SK-N-SH (cell line): ENCODE measurements around the gene SLC25A42. TPM values are rescaled to one million over a fixed set of nuclear protein-coding genes. Genes with fewer than 3 reads are reported as not detected.
"Not testable (repeated sequence)": the region's sequence is repeated elsewhere in the genome, so short reads cannot be mapped to it uniquely, and the experiment has no call there.

Experiments used
- CTCF ChIA-PET: fragments of 300-600, 350-600 bp; formaldehyde crosslinking; extraction: SDS; loops from one replicate; lab custom pipeline; 2021; lab: Yijun Ruan, JAX
- POLR2A ChIA-PET: fragments of 350-600 bp; sonication (Branson Sonifier 250); formaldehyde crosslinking; extraction: SDS; loops from one replicate; lab custom pipeline; 2020; ENCODE audit warnings: antibody characterized with exemption, inconsistent platforms; lab: Yijun Ruan, JAX
- DNase-seq: peaks from one replicate; pipeline ENCODE4 v3.0.0; 2012
- H2AFZ ChIP-seq: fragments of 200-600 bp; sonication (generic); 2 replicates; pipeline ENCODE4 v1.8.1; 2016; ENCODE audit warnings: antibody characterized with exemption, mild to moderate bottlenecking, low read depth
- H3F3A ChIP-seq: fragments of 200-600 bp; sonication (generic); replicated peaks from 2 replicates; pipeline ENCODE3; 2016; ENCODE audit warnings: antibody characterized with exemption, mild to moderate bottlenecking; ENCODE audit not compliant: insufficient read depth
- H3K27ac ChIP-seq, 2 experiments: fragments of 200-500 bp in 1 of 2; fragments of 200-600 bp in 1 of 2; sonication (Bioruptor generic) in 1 of 2; sonication (generic), shearing (Covaris generic) in 1 of 2; 2 replicates each; pipeline versions ENCODE4 v1.5.1 to v1.6.1; 2014 to 2016; ENCODE audit warnings: low read depth in 2 of 2, inconsistent platforms in 1 of 2, low read length in 1 of 2, mild to moderate bottlenecking in 1 of 2, mixed read lengths in 1 of 2
- H3K27me3 ChIP-seq: fragments of 200-600 bp; sonication (generic), shearing (Covaris generic); 2 replicates; pipeline ENCODE4 v1.6.1; 2016; ENCODE audit warnings: mixed run types; ENCODE audit not compliant: insufficient read depth
- H3K36me3 ChIP-seq, 2 experiments: fragments of 200-500 bp in 1 of 2; fragments of 200-600 bp in 1 of 2; sonication (Bioruptor generic) in 1 of 2; sonication (generic) in 1 of 2; replicated peaks in 1 of 2; 2 replicates each; pipeline versions ENCODE3 to v1.5.1; 2014 to 2016; ENCODE audit warnings: low read length in 1 of 2, mild to moderate bottlenecking in 1 of 2; ENCODE audit not compliant: insufficient read depth in 2 of 2, control insufficient read depth in 1 of 2
- H3K4me1 ChIP-seq, 2 experiments: fragments of 200-500 bp in 1 of 2; fragments of 200-600 bp in 1 of 2; sonication (Bioruptor generic) in 1 of 2; sonication (generic), shearing (Covaris generic) in 1 of 2; 2 replicates each; pipeline versions ENCODE4 v1.5.1 to v1.6.1; 2014 to 2016; ENCODE audit warnings: low read depth in 1 of 2, low read length in 1 of 2, mixed run types in 1 of 2; ENCODE audit not compliant: insufficient read depth in 2 of 2, control insufficient read depth in 1 of 2
- H3K4me2 ChIP-seq: fragments of 200-600 bp; sonication (generic), shearing (Covaris generic); 2 replicates; pipeline ENCODE4 v1.6.1; 2017; ENCODE audit warnings: mixed run types
- H3K4me3 ChIP-seq, 2 experiments: fragments of 200-500 bp in 1 of 2; fragments of 200-600 bp in 1 of 2; sonication (Bioruptor generic) in 1 of 2; sonication (generic), shearing (Covaris generic) in 1 of 2; 2 replicates each; pipeline versions ENCODE4 v1.5.1 to v1.8.1; 2014 to 2016; ENCODE audit warnings: low read depth in 2 of 2, inconsistent platforms in 1 of 2, low read length in 1 of 2, mild to moderate bottlenecking in 1 of 2, mixed read lengths in 1 of 2, moderate library complexity in 1 of 2
- H3K79me2 ChIP-seq: fragments of 200-600 bp; sonication (generic); 2 replicates; pipeline ENCODE4 v1.8.1; 2017; ENCODE audit warnings: mild to moderate bottlenecking; ENCODE audit not compliant: insufficient read depth
- H3K9ac ChIP-seq: fragments of 200-600 bp; sonication (generic); 2 replicates; pipeline ENCODE4 v1.6.1; 2017; ENCODE audit warnings: mixed run types
- H3K9me2 ChIP-seq: fragments of 200-600 bp; sonication (generic); 2 replicates; pipeline ENCODE4 v1.6.1; 2017; ENCODE audit warnings: mixed run types
- H3K9me3 ChIP-seq: fragments of 200-600 bp; sonication (generic); 2 replicates; pipeline ENCODE4 v1.6.1; 2017; ENCODE audit warnings: mixed run types, mild to moderate bottlenecking, moderate library complexity
- H4K20me1 ChIP-seq: fragments of 200-600 bp; sonication (generic); 2 replicates; pipeline ENCODE4 v1.6.1; 2017; ENCODE audit warnings: mild to moderate bottlenecking, mixed run types; ENCODE audit not compliant: insufficient read depth
- FOXJ3 ChIP-seq: sonication (generic); formaldehyde crosslinking; IDR thresholded peaks from 2 replicates; pipeline ENCODE4 v1.5.1; 2020; ENCODE audit warnings: mild to moderate bottlenecking, missing genetic modification reagents
- GABPA ChIP-seq: IDR thresholded peaks from 2 replicates; pipeline ENCODE4 v1.4.0; 2012; ENCODE audit warnings: low read depth, mild to moderate bottlenecking
- MAX ChIP-seq: IDR thresholded peaks from 2 replicates; pipeline ENCODE4 v1.4.0; 2012; ENCODE audit warnings: low read depth
- NFIC ChIP-seq: IDR thresholded peaks from 2 replicates; pipeline ENCODE4 v1.4.0; 2012; ENCODE audit warnings: borderline replicate concordance
- POLR2AphosphoS5 ChIP-seq: IDR thresholded peaks from 2 replicates; pipeline ENCODE4 v1.6.1; 2012; ENCODE audit warnings: low read depth, low read length
- RCOR1 ChIP-seq: fragments of 150-350 bp; IDR thresholded peaks from 2 replicates; pipeline ENCODE4 v1.6.1; 2017; ENCODE audit warnings: antibody characterized with exemption, low read length
- REST ChIP-seq: IDR thresholded peaks from 2 replicates; pipeline ENCODE4 v1.6.1; 2012; ENCODE audit warnings: mild to moderate bottlenecking, low read depth, low read length, moderate library complexity
- RFX5 ChIP-seq: IDR thresholded peaks from 2 replicates; pipeline ENCODE4 v1.6.1; 2012; ENCODE audit warnings: mild to moderate bottlenecking, improper control_type of control experiment, low read length
- SMC3 ChIP-seq: IDR thresholded peaks from 2 replicates; pipeline ENCODE4 v1.6.1; 2012; ENCODE audit warnings: low read depth, low read length, improper control_type of control experiment
- TCF12 ChIP-seq: IDR thresholded peaks from 2 replicates; pipeline ENCODE4 v1.4.0; 2012
- TEAD4 ChIP-seq: IDR thresholded peaks from 2 replicates; pipeline ENCODE4 v1.4.0; 2012; ENCODE audit warnings: mild to moderate bottlenecking, borderline replicate concordance; ENCODE audit not compliant: insufficient read depth
- USF2 ChIP-seq: fragments of 150-350 bp; IDR thresholded peaks from 2 replicates; pipeline ENCODE4 v1.6.1; 2017; ENCODE audit warnings: antibody characterized with exemption, low read length, low read depth, borderline replicate concordance
- WGBS: methylation state at CpG from one replicate; pipeline ENCODE4 v1.1.6; 2017; ENCODE audit warnings: low lambda C conversion rate; 5-methylcytosine and 5-hydroxymethylcytosine counted together
- polyA plus RNA-seq, 3 experiments: library from polyadenylated mRNA; depleted of rRNA; stranded (reverse); fragments of >200 nt; gene quantifications; 2 replicates each; pipeline ENCODE4 v1.2.3, GENCODE V29; 2012

Gene SLC25A42
- polyA plus RNA-seq, 1 of the 3 experiments (the other 2 are of a cell fraction) = 6.1 TPM

GRCh38 chr19:19105365-19106055 lies 41.7 kb downstream of the SLC25A42 start:
- CTCF ChIA-PET = interaction anchor here (0.7 kb wide), 1 partner anchor 10 kb away, joined by 3 read pairs; no protein-coding TSS in a partner anchor
- Histone ChIP-seq H3K9me3 (no peaks in the 10 kb centered on the region), H3K9me2 (no peaks in the 10 kb centered on the region), H3K27me3 (no peaks in the 10 kb centered on the region), H3K4me3 (no peak overlapping the region), H3K9ac (no peak overlapping the region), H3K36me3 (no peaks in the 10 kb centered on the region), H3K79me2 (no peaks in the 10 kb centered on the region), H3F3A (no peaks in the 10 kb centered on the region), H3K4me1 (no peaks in the 10 kb centered on the region; a peak in 1 of 4 replicates), H3K4me2 (no peak overlapping the region), H4K20me1 (no peaks in the 10 kb centered on the region), H2AFZ (no peak overlapping the region), H3K27ac (no peak overlapping the region)
- peak; percentile 56 for DNase-seq
- TF ChIP-seq TCF12 (no peak), POLR2AphosphoS5 (no peak)
- POLR2A ChIA-PET = no interaction called here
- 84% methylated on average over 32 of the region's 36 CpGs for WGBS

- Histone ChIP-seq H3K4me2 (no peak overlapping the region), H3K79me2 (no peaks in the 10 kb centered on the region), H3K9me2 (no peaks in the 10 kb centered on the region), H3F3A (no peaks in the 10 kb centered on the region), H3K4me3 (no peak overlapping the region), H2AFZ (no peak overlapping the region), H3K9ac (no peak overlapping the region), H3K4me1 (no peaks in the 10 kb centered on the region; a peak in 1 of 4 replicates), H3K9me3 (no peaks in the 10 kb centered on the region), H3K27me3 (no peaks in the 10 kb centered on the region), H4K20me1 (no peaks in the 10 kb centered on the region), H3K27ac (no peak overlapping the region), H3K36me3 (no peaks in the 10 kb centered on the region)
- WGBS = 91% methylated on average over 15 of the region's 25 CpGs
- no peak for DNase-seq
- TF ChIP-seq GABPA (no peak), TEAD4 (no peak), RFX5 (no peak), REST (no peak), TCF12 (no peak), NFIC (no peak), SMC3 (no peak), USF2 (no peak), RCOR1 (no peak), FOXJ3 (CRISPR knock-in tag) (no peak), MAX (no peak)
- POLR2A ChIA-PET = no interaction called here
- CTCF ChIA-PET = interaction anchor here (0.7 kb wide), 1 partner anchor 10 kb away, joined by 3 read pairs; no protein-coding TSS in a partner anchor
Observed at GRCh38 chr19:19106056-19106551, 42.3 kb downstream of the SLC25A42 start.

GRCh38 chr19:19106938-19107337 lies 43.1 kb downstream of the SLC25A42 start:
- H3K36me3 ChIP-seq, DNase-seq, H4K20me1 ChIP-seq, H3K4me1 ChIP-seq, H3K9me3 ChIP-seq, H3K4me2 ChIP-seq, H3K9me2 ChIP-seq, H3K79me2 ChIP-seq, H3K4me3 ChIP-seq, H3K27ac ChIP-seq, POLR2A ChIA-PET, H2AFZ ChIP-seq, H3F3A ChIP-seq, H3K9ac ChIP-seq, H3K27me3 ChIP-seq: not testable (repeated sequence)
- 90% methylated on average over 7 of the region's 7 CpGs for WGBS
- CTCF ChIA-PET = interaction anchor here (0.9 kb wide), 1 partner anchor 426 kb away, joined by 3 read pairs; no protein-coding TSS in a partner anchor
